AG10803 (cell line): ENCODE results near the gene CRYBA4.

Experiments
- DNase-seq: peaks from one replicate; pipeline ENCODE4 v3.0.0; 2010; ENCODE audit warnings: low read depth
- H3K4me3 ChIP-seq: 2 replicates; pipeline ENCODE4 v1.5.1; 2011; ENCODE audit warnings: mild to moderate bottlenecking, low read length, control low read depth
- TF ChIP-seq, protein P1 (sequence below): conservative IDR thresholded peaks from 2 replicates; pipeline ENCODE4 v1.5.1; 2011; ENCODE audit warnings: mild to moderate bottlenecking, low read length, control low read depth, inconsistent platforms

Gene CRYBA4

GRCh38 chr22:26635117-26635516, 13.4 kb downstream of the CRYBA4 start:
- DNase-seq: no peak
- H3K4me3 ChIP-seq: no peak overlapping the region
- TF ChIP-seq, protein P1, sequence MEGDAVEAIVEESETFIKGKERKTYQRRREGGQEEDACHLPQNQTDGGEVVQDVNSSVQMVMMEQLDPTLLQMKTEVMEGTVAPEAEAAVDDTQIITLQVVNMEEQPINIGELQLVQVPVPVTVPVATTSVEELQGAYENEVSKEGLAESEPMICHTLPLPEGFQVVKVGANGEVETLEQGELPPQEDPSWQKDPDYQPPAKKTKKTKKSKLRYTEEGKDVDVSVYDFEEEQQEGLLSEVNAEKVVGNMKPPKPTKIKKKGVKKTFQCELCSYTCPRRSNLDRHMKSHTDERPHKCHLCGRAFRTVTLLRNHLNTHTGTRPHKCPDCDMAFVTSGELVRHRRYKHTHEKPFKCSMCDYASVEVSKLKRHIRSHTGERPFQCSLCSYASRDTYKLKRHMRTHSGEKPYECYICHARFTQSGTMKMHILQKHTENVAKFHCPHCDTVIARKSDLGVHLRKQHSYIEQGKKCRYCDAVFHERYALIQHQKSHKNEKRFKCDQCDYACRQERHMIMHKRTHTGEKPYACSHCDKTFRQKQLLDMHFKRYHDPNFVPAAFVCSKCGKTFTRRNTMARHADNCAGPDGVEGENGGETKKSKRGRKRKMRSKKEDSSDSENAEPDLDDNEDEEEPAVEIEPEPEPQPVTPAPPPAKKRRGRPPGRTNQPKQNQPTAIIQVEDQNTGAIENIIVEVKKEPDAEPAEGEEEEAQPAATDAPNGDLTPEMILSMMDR: no peak

DNA sequence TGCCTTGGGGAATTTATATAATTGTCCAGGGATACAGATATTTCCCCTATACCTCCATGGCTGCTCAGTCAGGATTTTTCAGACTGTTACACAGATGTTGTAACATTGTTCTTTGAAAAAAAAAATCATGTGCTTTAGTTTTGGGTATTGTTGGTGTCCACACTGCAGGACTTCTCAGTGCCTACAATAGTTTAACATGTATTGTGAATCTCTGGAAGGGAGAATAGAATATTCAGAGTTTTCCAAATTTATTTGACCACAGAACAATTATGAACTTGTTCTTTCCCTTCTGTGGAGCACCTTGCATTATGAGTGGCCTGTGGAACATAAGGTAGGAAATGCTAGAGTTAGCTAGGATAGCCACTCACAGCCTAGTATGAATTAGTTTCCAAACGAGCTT, 14.5 kb downstream of the CRYBA4 start:
- H3K4me3 ChIP-seq: no peak overlapping the region
- TF ChIP-seq, protein P1: no peak
- no peak for DNase-seq

DNA sequence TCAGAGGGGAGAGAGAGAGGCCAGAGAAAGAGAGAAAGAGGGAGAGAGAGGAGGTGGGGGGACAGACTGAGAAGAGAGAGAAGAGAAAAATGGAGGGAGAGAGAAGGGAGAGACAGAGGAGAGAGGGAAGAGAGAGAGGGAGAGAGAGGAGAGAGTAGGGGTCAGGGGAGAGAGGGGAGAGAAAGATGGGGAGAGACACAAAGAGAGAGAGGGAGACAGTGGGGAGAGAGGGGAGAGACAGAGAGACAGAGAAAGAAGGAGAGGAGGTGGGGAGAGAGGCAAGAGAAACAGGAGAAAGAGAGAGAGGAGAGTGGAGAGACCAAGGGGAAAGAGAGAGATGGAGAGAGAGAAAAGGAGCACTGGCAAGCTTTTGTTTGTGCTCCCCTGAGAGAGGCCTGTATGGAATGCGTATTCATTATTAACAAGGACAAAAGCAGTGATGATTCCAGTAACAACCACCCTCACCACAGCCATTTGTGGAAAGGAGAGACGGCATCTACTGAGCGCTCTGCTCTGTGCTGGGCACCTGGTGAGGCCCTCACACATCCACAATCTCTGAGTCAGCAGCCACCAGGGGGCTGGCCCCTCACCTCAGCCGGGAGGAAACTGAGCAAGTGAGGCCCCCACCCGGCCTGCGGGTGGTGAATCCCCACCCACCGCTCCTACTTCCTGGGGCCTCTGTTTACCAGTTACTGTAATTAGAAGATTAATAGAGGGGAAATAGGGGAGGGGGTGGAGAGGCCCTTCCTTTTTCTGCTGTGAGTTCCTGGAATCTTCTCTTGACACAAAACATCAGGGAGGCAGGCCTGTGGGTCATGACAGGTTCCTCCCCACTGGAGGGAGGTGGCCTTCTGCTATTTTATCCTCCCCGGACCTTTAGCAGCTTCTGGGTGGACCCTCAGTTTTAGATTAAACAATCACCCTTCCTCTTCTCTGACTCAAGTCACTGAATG, 21.0 kb downstream of the CRYBA4 start:
- DNase-seq: no peak
- no peak overlapping the region for H3K4me3 ChIP-seq
- TF ChIP-seq, protein P1: no peak

GRCh38 chr22:26643418-26644100, 21.8 kb downstream of the CRYBA4 start:
- DNase-seq: no peak
- TF ChIP-seq, protein P1: no peak
- H3K4me3 ChIP-seq: no peak overlapping the region

DNA sequence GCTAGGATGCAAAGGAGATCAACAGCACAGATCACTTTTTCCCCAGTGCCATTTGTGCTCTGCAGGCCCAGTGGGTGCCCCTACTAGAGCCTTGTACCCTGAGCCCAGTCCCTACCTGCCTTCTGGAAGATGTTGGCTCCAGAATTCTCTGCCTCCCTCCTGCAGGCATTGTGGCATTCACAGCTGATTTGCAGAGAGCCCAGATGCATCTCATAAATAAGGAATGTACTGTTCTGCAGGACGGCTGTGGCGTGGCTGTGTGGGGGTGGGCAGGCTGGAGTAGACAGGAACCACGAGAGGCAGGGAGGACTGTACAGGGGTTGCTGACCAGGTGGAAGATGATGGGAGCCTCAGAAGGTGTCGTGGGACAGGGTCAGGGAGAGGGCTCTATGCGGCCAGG, 24.4 kb downstream of the CRYBA4 start:
- TF ChIP-seq, protein P1: no peak
- H3K4me3 ChIP-seq: no peak overlapping the region
- peak; percentile 54 for DNase-seq

GRCh38 chr22:26648011-26648497, 26.3 kb downstream of the CRYBA4 start:
- TF ChIP-seq, protein P1: no peak
- no peak for DNase-seq
- no peak overlapping the region for H3K4me3 ChIP-seq
